Liver (tissue), 3 donors: ENCODE measurements around the gene AHSG.

Source experiments
- ATF3 ChIP-seq: IDR thresholded peaks from 2 replicates; pipeline ENCODE4 v1.6.1; 2016; ENCODE audit warnings: antibody characterized with exemption
- CTCF ChIP-seq: fragments of 150-350 bp; IDR thresholded peaks from 2 replicates; pipeline ENCODE4 v1.5.1; 2017; ENCODE audit warnings: improper control_type of control experiment, low read depth, low read length; ENCODE audit not compliant: missing input control
- EGR1 ChIP-seq, 2 donors: IDR thresholded peaks; 2 replicates each; pipeline ENCODE4 v1.6.1; 2016 to 2018; ENCODE audit warnings: antibody characterized with exemption in 2 of 2, low read depth in 2 of 2
- GABPA ChIP-seq, 2 donors: IDR thresholded peaks in 1 of 2; conservative IDR thresholded peaks in 1 of 2; 2 replicates each; pipeline ENCODE4 v1.6.1; 2016; ENCODE audit warnings: antibody characterized with exemption in 2 of 2, mild to moderate bottlenecking in 1 of 2, moderate library complexity in 1 of 2
- RAD21 ChIP-seq, 2 donors: IDR thresholded peaks; 2 replicates each; pipeline ENCODE4 v1.6.1; 2016; ENCODE audit warnings: antibody characterized with exemption in 2 of 2, mild to moderate bottlenecking in 2 of 2
- SP1 ChIP-seq: IDR thresholded peaks from 2 replicates; pipeline ENCODE4 v1.6.1; 2018; ENCODE audit warnings: antibody characterized with exemption, mild to moderate bottlenecking
- TAF1 ChIP-seq: conservative IDR thresholded peaks from 2 replicates; pipeline ENCODE4 v1.6.1; 2016; ENCODE audit warnings: antibody characterized with exemption, mild to moderate bottlenecking
- YY1 ChIP-seq: IDR thresholded peaks from 2 replicates; pipeline ENCODE4 v1.6.1; 2016; ENCODE audit warnings: antibody characterized with exemption, mild to moderate bottlenecking
- TF ChIP-seq, protein P1 (sequence below): IDR thresholded peaks from 2 replicates; pipeline ENCODE4 v1.6.1; 2016; ENCODE audit warnings: antibody characterized with exemption, mild to moderate bottlenecking
- TF ChIP-seq, protein P2 (sequence below): IDR thresholded peaks from 2 replicates; pipeline ENCODE4 v1.6.1; 2016; ENCODE audit warnings: antibody characterized with exemption
- donor health status: healthy.
- donor health status: healthy.

GRCh38 chr3:186571644-186572013 lies 41.2 kb upstream of the AHSG start:
- no peak for TF ChIP-seq CTCF
- no peak for TF ChIP-seq ATF3
- TF ChIP-seq YY1 = no peak
- no peak for TF ChIP-seq SP1
- TF ChIP-seq, protein P1, sequence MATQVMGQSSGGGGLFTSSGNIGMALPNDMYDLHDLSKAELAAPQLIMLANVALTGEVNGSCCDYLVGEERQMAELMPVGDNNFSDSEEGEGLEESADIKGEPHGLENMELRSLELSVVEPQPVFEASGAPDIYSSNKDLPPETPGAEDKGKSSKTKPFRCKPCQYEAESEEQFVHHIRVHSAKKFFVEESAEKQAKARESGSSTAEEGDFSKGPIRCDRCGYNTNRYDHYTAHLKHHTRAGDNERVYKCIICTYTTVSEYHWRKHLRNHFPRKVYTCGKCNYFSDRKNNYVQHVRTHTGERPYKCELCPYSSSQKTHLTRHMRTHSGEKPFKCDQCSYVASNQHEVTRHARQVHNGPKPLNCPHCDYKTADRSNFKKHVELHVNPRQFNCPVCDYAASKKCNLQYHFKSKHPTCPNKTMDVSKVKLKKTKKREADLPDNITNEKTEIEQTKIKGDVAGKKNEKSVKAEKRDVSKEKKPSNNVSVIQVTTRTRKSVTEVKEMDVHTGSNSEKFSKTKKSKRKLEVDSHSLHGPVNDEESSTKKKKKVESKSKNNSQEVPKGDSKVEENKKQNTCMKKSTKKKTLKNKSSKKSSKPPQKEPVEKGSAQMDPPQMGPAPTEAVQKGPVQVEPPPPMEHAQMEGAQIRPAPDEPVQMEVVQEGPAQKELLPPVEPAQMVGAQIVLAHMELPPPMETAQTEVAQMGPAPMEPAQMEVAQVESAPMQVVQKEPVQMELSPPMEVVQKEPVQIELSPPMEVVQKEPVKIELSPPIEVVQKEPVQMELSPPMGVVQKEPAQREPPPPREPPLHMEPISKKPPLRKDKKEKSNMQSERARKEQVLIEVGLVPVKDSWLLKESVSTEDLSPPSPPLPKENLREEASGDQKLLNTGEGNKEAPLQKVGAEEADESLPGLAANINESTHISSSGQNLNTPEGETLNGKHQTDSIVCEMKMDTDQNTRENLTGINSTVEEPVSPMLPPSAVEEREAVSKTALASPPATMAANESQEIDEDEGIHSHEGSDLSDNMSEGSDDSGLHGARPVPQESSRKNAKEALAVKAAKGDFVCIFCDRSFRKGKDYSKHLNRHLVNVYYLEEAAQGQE = no peak
- TF ChIP-seq RAD21 (IDR thresholded peaks at IDR 0.05) = no peak
- TF ChIP-seq TAF1 = no peak
- no peak for TF ChIP-seq EGR1 (IDR thresholded peaks at IDR 0.05; ENCODE audit: low read depth in 2 of 2)
- TF ChIP-seq, protein P2, sequence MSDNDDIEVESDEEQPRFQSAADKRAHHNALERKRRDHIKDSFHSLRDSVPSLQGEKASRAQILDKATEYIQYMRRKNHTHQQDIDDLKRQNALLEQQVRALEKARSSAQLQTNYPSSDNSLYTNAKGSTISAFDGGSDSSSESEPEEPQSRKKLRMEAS = no peak
- no peak for TF ChIP-seq GABPA (IDR thresholded peaks at IDR 0.05 in 1 of 2, conservative IDR thresholded peaks at IDR 0.05 in 1 of 2)
